ENCODE measurements around the gene LGSN. TPM values are rescaled to one million over a fixed set of nuclear protein-coding genes. Genes with fewer than 3 reads are reported as not detected.

The LGSN gene
- total and polyA plus RNA-seq, 2 of the 8 experiments (the other 6 are each of a cell fraction or from before 2014, with no cell fraction given), result 0.08 TPM; not detected in 1

GRCh38 chr6:63355632-63356031 is 35.8 kb upstream of the LGSN start:
- CTCF ChIA-PET (ENCODE audit: partially characterized antibody), result no interaction called here
- FAIRE-seq, result no peak
- TF ChIP-seq USF2 (IDR thresholded peaks at IDR 0.05; ENCODE audit: low read length), result no peak
- no peak for TF ChIP-seq ATF3 (IDR thresholded peaks at IDR 0.05; ENCODE audit: insufficient read depth, low read depth, low read length)
- TF ChIP-seq CTCF (IDR thresholded peaks at IDR 0.05; ENCODE audit: control extremely low read depth in 1 of 3, insufficient read depth in 1 of 3, low read depth in 1 of 3, low read length in 3 of 3), result no peak
- TF ChIP-seq ATF2 (IDR thresholded peaks at IDR 0.05; ENCODE audit: low read length), result no peak
- no peak for TF ChIP-seq KDM5A (IDR thresholded peaks at IDR 0.05; ENCODE audit: low read length)
- no peak for TF ChIP-seq SAP30 (IDR thresholded peaks at IDR 0.05; ENCODE audit: insufficient read depth, insufficient replicate concordance, low read length)
- TF ChIP-seq CBX5 (IDR thresholded peaks at IDR 0.05; ENCODE audit: low read depth, low read length), result no peak
- no peak for TF ChIP-seq CBX8 (IDR thresholded peaks at IDR 0.05; ENCODE audit: borderline replicate concordance, low read depth, low read length)

More at GRCh38 chr6:63355632-63356031, 35.8 kb upstream of the LGSN start:
- H4K91ac ChIP-seq (replicated peaks; ENCODE audit: insufficient read length, low read length), result no peak overlapping the region
- H3K4me2 ChIP-seq (ENCODE audit: insufficient read depth in 1 of 2, low read depth in 2 of 2, low read length in 2 of 2), result no peak overlapping the region
- no peak overlapping the region for H4K5ac ChIP-seq (ENCODE audit: insufficient read length, low read depth, low read length)
- H2AK5ac ChIP-seq (ENCODE audit: low read depth, low read length), result no peak overlapping the region
- no peak overlapping the region for H3K14ac ChIP-seq (ENCODE audit: insufficient read length)
- H3K79me1 ChIP-seq (ENCODE audit: low read depth, low read length), result no peaks in the 10 kb centered on the region
- H3K23me2 ChIP-seq (ENCODE audit: low read depth, low read length), result no peaks in the 10 kb centered on the region; the same call in 1 of the 2 replicates
- POLR2A ChIA-PET (ENCODE audit: partially characterized antibody), result no interaction called here
- no peaks in the 10 kb centered on the region for H3K4me1 ChIP-seq (replicated peaks in 1 of 4; ENCODE audit: control insufficient read depth in 3 of 4, insufficient read depth in 4 of 4, low read length in 3 of 4)
- H2BK12ac ChIP-seq (ENCODE audit: low read depth, low read length), result no peak overlapping the region
- no peak overlapping the region for H3K9ac ChIP-seq (replicated peaks in 1 of 4; ENCODE audit: extremely low read depth in 1 of 4, low read depth in 3 of 4, low read length in 3 of 4)
- H3K27ac ChIP-seq (ENCODE audit: low read depth, low read length), result no peak overlapping the region
- DNase-seq (ENCODE audit: low read depth in 1 of 2, low spot score in 2 of 2), result no peak
- H3K27me3 ChIP-seq (replicated peaks in 1 of 4; ENCODE audit: control insufficient read depth in 3 of 4, extremely low read depth in 1 of 4, insufficient read depth in 3 of 4, low read length in 3 of 4), result no peaks in the 10 kb centered on the region
- no peak overlapping the region for H3K4me3 ChIP-seq (ENCODE audit: extremely low read depth in 1 of 4, insufficient read depth in 2 of 4, low read depth in 3 of 4, low read length in 4 of 4)
- no peak overlapping the region for H3K4ac ChIP-seq (replicated peaks; ENCODE audit: insufficient read length, low read depth, low read length)
- H3K36me3 ChIP-seq (ENCODE audit: control insufficient read depth in 2 of 4, insufficient read depth in 4 of 4, low read length in 3 of 4), result no peaks in the 10 kb centered on the region
- WGBS, 2 experiments (ENCODE audit: extremely low coverage in 1 of 2, insufficient coverage in 1 of 2, insufficient read length in 1 of 2, insufficient replicate concordance in 2 of 2, low coverage in 1 of 2, low lambda C conversion rate in 2 of 2, missing lambda C conversion rate in 1 of 2), result 86% methylated on average over 4 of the region's 4 CpGs; no CpG with 5 or more reads in 1 of the 2 experiments
- no peak overlapping the region for H3K18ac ChIP-seq (ENCODE audit: extremely low read depth, low read length)
- no peak overlapping the region for H2BK5ac ChIP-seq (ENCODE audit: low read depth, low read length)
- no peaks in the 10 kb centered on the region for H3K79me2 ChIP-seq (ENCODE audit: control insufficient read depth in 1 of 2, insufficient read depth in 2 of 2, low read length in 2 of 2)
- H3K56ac ChIP-seq (replicated peaks; ENCODE audit: insufficient read length, low read depth, low read length), result no peak overlapping the region
- H4K8ac ChIP-seq (ENCODE audit: extremely low read depth, insufficient read depth, low read length), result no peak overlapping the region
- H3K23ac ChIP-seq (ENCODE audit: insufficient read length), result no peak overlapping the region
- H2BK120ac ChIP-seq (replicated peaks; ENCODE audit: low read depth, low read length), result no peak overlapping the region
- H3K9me3 ChIP-seq (ENCODE audit: insufficient read depth in 2 of 2, low read depth in 1 of 2, low read length in 1 of 2), result no peaks in the 10 kb centered on the region
- no peak overlapping the region for H2BK15ac ChIP-seq (ENCODE audit: low read length)
- H2AFZ ChIP-seq (ENCODE audit: low read length), result no peak overlapping the region
- H4K20me1 ChIP-seq (replicated peaks in 1 of 2; ENCODE audit: control insufficient read depth in 1 of 2, insufficient read depth in 2 of 2, low read length in 2 of 2), result no peaks in the 10 kb centered on the region
- no peak overlapping the region for H2BK20ac ChIP-seq (ENCODE audit: low read length)

Measured in H1 (cell line).